H9 (cell line): ENCODE data around the gene SFI1. TPM values are rescaled to one million over a fixed set of nuclear protein-coding genes. Genes with fewer than 3 reads are reported as not detected.

ENCODE experiments used
- DNase-seq: peaks from one replicate; pipeline ENCODE4 v3.0.0-alpha.2; 2017
- H2AFZ ChIP-seq: one replicate; pipeline ENCODE4 v1.6.1; 2013; ENCODE audit warnings: mild to moderate bottlenecking, low read length, control low read depth, moderate library complexity
- H2AK5ac ChIP-seq: 2 replicates; pipeline ENCODE4 v1.6.1; 2013; ENCODE audit warnings: low read length, control low read depth, mixed read lengths; ENCODE audit not compliant: insufficient read length
- H2BK120ac ChIP-seq: one replicate; pipeline ENCODE4 v1.6.1; 2013; ENCODE audit warnings: low read depth, mild to moderate bottlenecking, low read length, control low read depth, inconsistent platforms; ENCODE audit not compliant: poor library complexity, severe bottlenecking
- H2BK12ac ChIP-seq: 2 replicates; pipeline ENCODE4 v1.6.1; 2013; ENCODE audit warnings: low read length, control low read depth, mixed read lengths, low read depth; ENCODE audit not compliant: insufficient read length
- H2BK15ac ChIP-seq: 2 replicates; pipeline ENCODE4 v1.6.1; 2013; ENCODE audit warnings: low read depth, low read length, control low read depth
- H2BK20ac ChIP-seq: one replicate; pipeline ENCODE4 v1.6.1; 2013; ENCODE audit warnings: low read depth, mild to moderate bottlenecking, low read length, control low read depth, inconsistent platforms; ENCODE audit not compliant: poor library complexity, severe bottlenecking
- H2BK5ac ChIP-seq: 2 replicates; pipeline ENCODE4 v1.6.1; 2013; ENCODE audit warnings: low read length, control low read depth, mixed read lengths; ENCODE audit not compliant: insufficient read length
- H3K14ac ChIP-seq: 2 replicates; pipeline ENCODE4 v1.6.1; 2013; ENCODE audit warnings: low read length, control low read depth; ENCODE audit not compliant: insufficient read depth
- H3K18ac ChIP-seq: 2 replicates; pipeline ENCODE4 v1.6.1; 2013; ENCODE audit warnings: low read depth, mild to moderate bottlenecking, mixed read lengths, low read length, control low read depth; ENCODE audit not compliant: insufficient read length
- H3K23ac ChIP-seq: 2 replicates; pipeline ENCODE4 v1.6.1; 2013; ENCODE audit warnings: low read length, control low read depth, mixed read lengths, low read depth; ENCODE audit not compliant: insufficient read length
- H3K23me2 ChIP-seq: 2 replicates; pipeline ENCODE4 v1.6.1; 2013; ENCODE audit warnings: low read depth, mild to moderate bottlenecking, mixed read lengths, low read length, control low read depth; ENCODE audit not compliant: insufficient read length, poor library complexity, severe bottlenecking
- H3K27ac ChIP-seq: 2 replicates; pipeline ENCODE4 v1.5.1; 2013; ENCODE audit warnings: low read length, control low read depth, mixed read lengths, low read depth; ENCODE audit not compliant: insufficient read length
- H3K27me3 ChIP-seq: 2 replicates; pipeline ENCODE4 v1.6.1; 2013; ENCODE audit warnings: low read length, control low read depth, inconsistent platforms; ENCODE audit not compliant: insufficient read depth
- H3K4ac ChIP-seq: 2 replicates; pipeline ENCODE4 v1.6.1; 2013; ENCODE audit warnings: low read depth, mild to moderate bottlenecking, control low read depth, inconsistent platforms, low read length, moderate library complexity
- H3K4me1 ChIP-seq: 2 replicates; pipeline ENCODE4 v1.6.1; 2013; ENCODE audit warnings: low read length, control low read depth, inconsistent platforms; ENCODE audit not compliant: insufficient read depth
- H3K4me2 ChIP-seq: 2 replicates; pipeline ENCODE4 v1.6.1; 2013; ENCODE audit warnings: low read length, control low read depth, mixed read lengths; ENCODE audit not compliant: insufficient read length, insufficient read depth
- H3K56ac ChIP-seq: 2 replicates; pipeline ENCODE4 v1.6.1; 2013; ENCODE audit warnings: low read depth, mild to moderate bottlenecking, mixed read lengths, low read length, control low read depth; ENCODE audit not compliant: insufficient read length
- H3K79me1 ChIP-seq: 2 replicates; pipeline ENCODE4 v1.6.1; 2013; ENCODE audit warnings: low read depth, mild to moderate bottlenecking, moderate library complexity, low read length, control low read depth, inconsistent platforms; ENCODE audit not compliant: insufficient read depth, poor library complexity, severe bottlenecking
- H3K79me2 ChIP-seq: 2 replicates; pipeline ENCODE4 v1.6.1; 2013; ENCODE audit warnings: low read length, control low read depth, inconsistent platforms; ENCODE audit not compliant: insufficient read depth
- H3K9ac ChIP-seq: 2 replicates; pipeline ENCODE4 v1.6.1; 2013; ENCODE audit warnings: low read length, control low read depth, mixed read lengths; ENCODE audit not compliant: insufficient read length; ENCODE audit errors: extremely low read depth
- H3K9me3 ChIP-seq: one replicate; pipeline ENCODE4 v1.6.1; 2013; ENCODE audit warnings: low read depth, low read length, inconsistent platforms; ENCODE audit not compliant: control insufficient read depth
- H3T11ph ChIP-seq: one replicate; pipeline ENCODE4 v1.6.1; 2013; ENCODE audit warnings: mild to moderate bottlenecking, low read length, control low read depth, inconsistent platforms
- H4K20me1 ChIP-seq: one replicate; pipeline ENCODE4 v1.6.1; 2013; ENCODE audit not compliant: control insufficient read depth, insufficient read length, insufficient read depth
- H4K5ac ChIP-seq: 2 replicates; pipeline ENCODE4 v1.6.1; 2013; ENCODE audit warnings: low read depth, mild to moderate bottlenecking, mixed read lengths, low read length, control low read depth; ENCODE audit not compliant: insufficient read length
- H4K8ac ChIP-seq: replicated peaks from 2 replicates; pipeline ENCODE4 v1.6.1; 2013; ENCODE audit warnings: low read length, control low read depth, mixed read lengths, low read depth; ENCODE audit not compliant: insufficient read length
- H4K91ac ChIP-seq: 2 replicates; pipeline ENCODE4 v1.6.1; 2013; ENCODE audit warnings: low read depth, mild to moderate bottlenecking, moderate library complexity, mixed read lengths, low read length, control low read depth; ENCODE audit not compliant: insufficient read length
- H3K27ac Mint-ChIP-seq, 3 experiments: 2 replicates in 2 of 3; 3 replicates in 1 of 3; pipeline ENCODE4 v1.8.0; 2020 to 2021; ENCODE audit warnings: mixed read lengths in 3 of 3, mild to moderate bottlenecking in 1 of 3, moderate library complexity in 1 of 3
- H3K27me3 Mint-ChIP-seq: 2 replicates; pipeline ENCODE4 v1.8.0; 2021; ENCODE audit warnings: low read depth, mild to moderate bottlenecking, moderate library complexity, mixed read lengths
- H3K36me3 Mint-ChIP-seq, 3 experiments: 2 replicates in 2 of 3; 3 replicates in 1 of 3; pipeline ENCODE4 v1.8.0; 2020 to 2021; ENCODE audit warnings: low read depth in 3 of 3, mixed read lengths in 3 of 3; ENCODE audit not compliant: insufficient read depth in 1 of 3
- H3K4me1 Mint-ChIP-seq, 2 experiments: 2 replicates each; pipeline ENCODE4 v1.8.0; 2020; ENCODE audit warnings: mixed read lengths in 2 of 2
- H3K4me3 Mint-ChIP-seq, 2 experiments: 2 replicates in 1 of 2; 3 replicates in 1 of 2; pipeline ENCODE4 v1.8.0; 2020 to 2021; ENCODE audit warnings: mild to moderate bottlenecking in 2 of 2, mixed read lengths in 2 of 2, moderate library complexity in 1 of 2
- H3K9me3 Mint-ChIP-seq, 2 experiments: 2 replicates in 1 of 2; 3 replicates in 1 of 2; pipeline ENCODE4 v1.8.0; 2020; ENCODE audit warnings: mild to moderate bottlenecking in 2 of 2, mixed read lengths in 2 of 2, moderate library complexity in 1 of 2
- WGBS: extraction: QIAGEN DNeasy Blood & Tissue Kit; methylation state at CpG from one replicate; pipeline ENCODE4 v1.1.7; 2013; ENCODE audit warnings: missing lambda C conversion rate, low lambda C conversion rate, mixed read lengths; ENCODE audit not compliant: insufficient read length; ENCODE audit errors: extremely low coverage; 5-methylcytosine and 5-hydroxymethylcytosine counted together
- total RNA-seq: library from RNA; stranded (reverse); gene quantifications from 2 replicates; pipeline ENCODE4 v1.2.1, GENCODE V29; 2021
- TF ChIP-seq, protein P1 (sequence below): fragments of 200-600 bp; sonication (generic); conservative IDR thresholded peaks from 3 replicates; pipeline ENCODE4 v1.8.0; 2021; ENCODE audit warnings: antibody characterized with exemption, mild to moderate bottlenecking

The SFI1 gene
- total RNA-seq, 1 experiment from 2014 or later, result 26.4 TPM

GRCh38 chr22:31652911-31653684 lies 156.8 kb downstream of the SFI1 start:
- H3K36me3 Mint-ChIP-seq, result peaks cover 4 to 18% (median 15%) of the 10 kb centered on the region in 3 experiments; a peak in 5 of 7 replicates

More at GRCh38 chr22:31652911-31653684, 156.8 kb downstream of the SFI1 start:
- Histone ChIP-seq H2BK5ac (no peak overlapping the region), H3K9me3 (no peaks in the 10 kb centered on the region), H2BK20ac (no peak overlapping the region), H3K79me2 (peaks cover 5% of the 10 kb centered on the region; the same call in 1 of the 2 replicates), H3K23ac (no peak overlapping the region), H3T11ph (no peak overlapping the region), H3K9ac (no peak overlapping the region), H2BK120ac (no peak overlapping the region), H4K20me1 (no peaks in the 10 kb centered on the region), H2AK5ac (no peak overlapping the region), H4K91ac (no peak overlapping the region), H3K4ac (no peak overlapping the region), H4K5ac (no peak overlapping the region), H3K4me2 (no peak overlapping the region), H3K23me2 (no peaks in the 10 kb centered on the region), H3K27ac (no peak overlapping the region), H4K8ac (no peak overlapping the region), H2AFZ (no peak overlapping the region), H3K4me1 (peaks cover under 1% of the 10 kb centered on the region; the same call in 1 of the 2 replicates), H2BK12ac (no peak overlapping the region), H3K18ac (no peak overlapping the region), H2BK15ac (no peak overlapping the region), H3K79me1 (peaks cover 2% of the 10 kb centered on the region), H3K56ac (no peak overlapping the region), H3K14ac (no peak overlapping the region), H3K27me3 (no peaks in the 10 kb centered on the region)
- Mint-ChIP-seq H3K4me1 (peaks cover 7 to 12% of the 10 kb centered on the region in 2 experiments), H3K4me3 (no peak overlapping the region), H3K27ac (no peak overlapping the region), H3K9me3 (no peaks in the 10 kb centered on the region), H3K27me3 (no peaks in the 10 kb centered on the region)
- TF ChIP-seq, protein P1, sequence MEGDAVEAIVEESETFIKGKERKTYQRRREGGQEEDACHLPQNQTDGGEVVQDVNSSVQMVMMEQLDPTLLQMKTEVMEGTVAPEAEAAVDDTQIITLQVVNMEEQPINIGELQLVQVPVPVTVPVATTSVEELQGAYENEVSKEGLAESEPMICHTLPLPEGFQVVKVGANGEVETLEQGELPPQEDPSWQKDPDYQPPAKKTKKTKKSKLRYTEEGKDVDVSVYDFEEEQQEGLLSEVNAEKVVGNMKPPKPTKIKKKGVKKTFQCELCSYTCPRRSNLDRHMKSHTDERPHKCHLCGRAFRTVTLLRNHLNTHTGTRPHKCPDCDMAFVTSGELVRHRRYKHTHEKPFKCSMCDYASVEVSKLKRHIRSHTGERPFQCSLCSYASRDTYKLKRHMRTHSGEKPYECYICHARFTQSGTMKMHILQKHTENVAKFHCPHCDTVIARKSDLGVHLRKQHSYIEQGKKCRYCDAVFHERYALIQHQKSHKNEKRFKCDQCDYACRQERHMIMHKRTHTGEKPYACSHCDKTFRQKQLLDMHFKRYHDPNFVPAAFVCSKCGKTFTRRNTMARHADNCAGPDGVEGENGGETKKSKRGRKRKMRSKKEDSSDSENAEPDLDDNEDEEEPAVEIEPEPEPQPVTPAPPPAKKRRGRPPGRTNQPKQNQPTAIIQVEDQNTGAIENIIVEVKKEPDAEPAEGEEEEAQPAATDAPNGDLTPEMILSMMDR, result no peak
- no CpG with 5 or more reads among the region's 9 CpGs for WGBS
- DNase-seq, result no peak
